ENCODE results near the gene MTMR3.
"Not testable (repeated sequence)": the region's sequence is repeated elsewhere in the genome, so short reads cannot be mapped to it uniquely, and the experiment has no call there.

The MTMR3 gene

DNA sequence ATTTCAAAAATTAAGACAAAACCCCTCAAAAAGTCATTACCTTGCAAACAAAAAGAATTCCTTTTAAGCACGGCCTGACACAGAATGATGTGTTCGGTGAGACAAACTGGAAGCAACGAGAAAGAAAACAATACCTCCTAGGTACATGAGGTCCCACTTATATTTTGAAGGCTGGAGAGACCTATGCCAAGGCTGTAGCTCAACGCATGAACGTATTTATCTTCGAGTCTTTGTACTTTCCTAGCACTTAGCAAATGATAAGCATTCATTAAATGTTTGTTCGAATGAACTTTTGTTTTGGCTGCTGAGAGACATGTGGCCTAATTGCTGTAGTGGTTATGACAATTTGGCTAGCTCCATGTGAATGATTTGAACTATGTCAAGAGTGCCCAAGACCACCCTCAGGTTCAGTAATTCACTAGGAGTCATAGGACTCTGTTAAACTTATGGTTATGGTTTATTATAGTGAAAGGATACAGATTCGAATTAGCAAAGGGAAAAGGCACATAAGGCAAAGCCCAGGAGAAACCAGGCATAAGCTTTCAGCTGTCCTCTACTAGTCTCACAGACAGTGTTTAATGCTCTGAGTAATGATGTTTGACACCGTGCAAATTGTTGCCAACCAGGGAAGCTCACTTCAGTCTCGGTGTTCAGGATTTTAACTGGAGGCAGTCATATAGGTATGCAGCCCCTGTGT lies 171.2 kb downstream of the MTMR3 start:
- no peak overlapping the region for H3K4me3 ChIP-seq (ENCODE audit: low read depth, low read length)
- no peak for DNase-seq (ENCODE audit: low read depth)

DNA sequence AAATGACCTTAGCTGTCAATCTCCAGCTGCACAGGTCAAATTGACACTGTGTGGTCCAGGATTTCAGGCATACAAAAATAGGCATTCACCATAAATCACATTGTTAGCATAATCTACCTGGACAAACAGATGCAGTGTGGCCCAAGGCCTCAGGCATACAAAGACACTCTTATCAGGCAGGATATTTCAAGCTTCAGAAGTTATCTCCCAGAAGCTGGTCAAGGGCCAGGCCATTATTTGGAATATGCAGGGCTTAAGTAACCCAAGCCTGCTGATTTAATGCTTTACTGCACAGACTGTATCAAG lies 171.7 kb downstream of the MTMR3 start:
- no peak for DNase-seq (ENCODE audit: low read depth)
- TF ChIP-seq, protein P1, sequence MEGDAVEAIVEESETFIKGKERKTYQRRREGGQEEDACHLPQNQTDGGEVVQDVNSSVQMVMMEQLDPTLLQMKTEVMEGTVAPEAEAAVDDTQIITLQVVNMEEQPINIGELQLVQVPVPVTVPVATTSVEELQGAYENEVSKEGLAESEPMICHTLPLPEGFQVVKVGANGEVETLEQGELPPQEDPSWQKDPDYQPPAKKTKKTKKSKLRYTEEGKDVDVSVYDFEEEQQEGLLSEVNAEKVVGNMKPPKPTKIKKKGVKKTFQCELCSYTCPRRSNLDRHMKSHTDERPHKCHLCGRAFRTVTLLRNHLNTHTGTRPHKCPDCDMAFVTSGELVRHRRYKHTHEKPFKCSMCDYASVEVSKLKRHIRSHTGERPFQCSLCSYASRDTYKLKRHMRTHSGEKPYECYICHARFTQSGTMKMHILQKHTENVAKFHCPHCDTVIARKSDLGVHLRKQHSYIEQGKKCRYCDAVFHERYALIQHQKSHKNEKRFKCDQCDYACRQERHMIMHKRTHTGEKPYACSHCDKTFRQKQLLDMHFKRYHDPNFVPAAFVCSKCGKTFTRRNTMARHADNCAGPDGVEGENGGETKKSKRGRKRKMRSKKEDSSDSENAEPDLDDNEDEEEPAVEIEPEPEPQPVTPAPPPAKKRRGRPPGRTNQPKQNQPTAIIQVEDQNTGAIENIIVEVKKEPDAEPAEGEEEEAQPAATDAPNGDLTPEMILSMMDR (conservative IDR thresholded peaks at IDR 0.05; ENCODE audit: low read depth, low read length), result no peak
- H3K4me3 ChIP-seq (ENCODE audit: low read depth, low read length), result no peak overlapping the region

More for the DNA sequence above, 171.2 kb downstream of the MTMR3 start:
- TF ChIP-seq, protein P1 (conservative IDR thresholded peaks at IDR 0.05; ENCODE audit: low read depth, low read length), result no peak

DNA sequence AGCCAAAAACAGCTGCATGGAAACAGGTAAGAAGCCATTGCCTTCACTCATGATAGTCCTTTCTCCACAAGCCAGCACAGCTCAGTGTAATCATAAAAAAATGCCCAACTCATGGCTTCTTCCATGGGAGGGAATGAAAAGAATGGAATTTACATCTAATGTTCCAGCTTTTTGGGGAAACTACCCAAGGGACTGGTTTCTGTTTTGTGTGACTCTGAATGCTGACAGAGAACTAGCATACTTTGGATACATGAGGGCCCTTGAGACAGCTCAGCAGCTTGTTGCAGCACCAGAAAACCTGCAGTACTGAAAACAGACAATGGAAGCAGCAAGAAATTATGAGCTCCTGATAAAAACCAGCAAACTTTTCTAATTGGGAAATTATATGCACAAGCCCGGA lies 173.0 kb downstream of the MTMR3 start:
- DNase-seq (ENCODE audit: low read depth), result no peak
- TF ChIP-seq, protein P1 (conservative IDR thresholded peaks at IDR 0.05; ENCODE audit: low read depth, low read length), result no peak
- H3K4me3 ChIP-seq (ENCODE audit: low read depth, low read length), result no peak overlapping the region

DNA sequence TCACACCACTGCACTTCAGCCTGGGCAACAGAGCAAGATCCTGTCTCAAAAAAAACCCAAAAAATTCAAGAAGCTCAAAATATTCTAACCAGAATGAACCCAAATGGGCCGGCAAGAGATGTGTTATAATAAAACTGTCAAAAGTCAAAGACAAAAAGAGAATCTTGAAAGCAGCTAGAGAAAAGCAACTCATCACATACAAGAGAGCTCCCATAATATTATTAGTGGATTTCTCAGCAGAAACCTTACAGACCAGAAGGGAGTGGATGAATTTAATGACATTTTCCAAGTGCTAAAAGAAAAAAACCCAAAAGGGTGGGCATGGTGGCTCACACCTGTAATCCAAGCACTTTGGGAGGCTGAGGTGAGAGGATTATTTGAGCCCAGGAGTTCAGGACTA lies 174.4 kb downstream of the MTMR3 start:
- no peak overlapping the region for H3K4me3 ChIP-seq (ENCODE audit: low read depth, low read length)
- TF ChIP-seq, protein P1 (conservative IDR thresholded peaks at IDR 0.05; ENCODE audit: low read depth, low read length), result no peak
- no peak for DNase-seq (ENCODE audit: low read depth)

DNA sequence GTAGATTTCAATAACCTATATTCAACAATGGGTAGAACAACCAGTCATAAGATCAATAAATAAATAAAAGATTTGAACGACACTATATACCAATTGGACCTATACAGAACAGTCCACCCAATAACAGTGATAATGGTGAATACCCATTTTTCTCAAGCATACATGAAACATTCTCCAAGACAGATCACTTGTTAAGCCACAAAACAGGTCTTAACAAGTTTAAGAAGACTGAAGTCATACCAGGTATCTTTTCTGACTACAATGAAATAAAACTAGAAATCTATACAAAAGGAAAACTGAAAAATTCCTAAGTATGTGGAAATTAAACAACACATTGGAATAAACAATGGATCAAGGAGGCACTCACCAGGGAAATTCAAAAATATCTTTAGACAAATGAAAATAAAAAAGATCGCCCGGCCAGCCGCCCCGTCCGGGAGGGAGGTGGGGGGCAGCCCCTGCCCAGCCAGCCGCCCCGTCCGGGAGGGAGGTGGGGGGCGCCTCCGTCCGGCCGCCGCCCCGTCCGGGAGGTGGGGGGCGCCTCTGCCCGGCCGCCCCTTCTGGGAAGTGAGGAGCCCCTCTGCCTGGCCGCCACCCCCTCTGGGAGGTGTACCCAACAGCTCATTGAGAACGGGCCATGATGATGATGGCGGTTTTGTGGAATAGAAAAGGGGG lies 176.5 kb downstream of the MTMR3 start:
- H3K4me3 ChIP-seq (ENCODE audit: low read depth, low read length), result not testable (repeated sequence)

DNA sequence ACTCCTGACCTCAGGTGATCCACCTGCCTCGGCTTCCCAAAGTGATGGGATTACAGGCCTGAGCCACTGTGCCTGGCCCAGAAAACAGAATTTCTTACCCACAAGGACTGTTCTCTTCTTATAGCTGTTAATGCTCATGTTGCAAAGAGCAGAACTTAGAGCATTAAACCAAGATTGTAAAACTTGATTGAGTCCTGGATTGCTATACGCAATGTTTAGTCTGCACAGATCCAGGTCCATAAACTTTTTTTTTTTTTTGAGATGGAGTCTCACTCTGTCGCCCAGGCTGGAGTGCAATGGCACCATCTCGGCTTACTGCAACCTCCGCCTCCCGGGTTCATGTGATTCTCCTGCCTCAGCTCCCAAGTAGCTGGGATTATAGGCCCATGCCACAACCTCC lies 178.1 kb downstream of the MTMR3 start:
- DNase-seq (ENCODE audit: low read depth); H3K4me3 ChIP-seq (ENCODE audit: low read depth, low read length): not testable (repeated sequence)

More for the DNA sequence above, 176.5 kb downstream of the MTMR3 start:
- not testable (repeated sequence) for DNase-seq (ENCODE audit: low read depth)

DNA sequence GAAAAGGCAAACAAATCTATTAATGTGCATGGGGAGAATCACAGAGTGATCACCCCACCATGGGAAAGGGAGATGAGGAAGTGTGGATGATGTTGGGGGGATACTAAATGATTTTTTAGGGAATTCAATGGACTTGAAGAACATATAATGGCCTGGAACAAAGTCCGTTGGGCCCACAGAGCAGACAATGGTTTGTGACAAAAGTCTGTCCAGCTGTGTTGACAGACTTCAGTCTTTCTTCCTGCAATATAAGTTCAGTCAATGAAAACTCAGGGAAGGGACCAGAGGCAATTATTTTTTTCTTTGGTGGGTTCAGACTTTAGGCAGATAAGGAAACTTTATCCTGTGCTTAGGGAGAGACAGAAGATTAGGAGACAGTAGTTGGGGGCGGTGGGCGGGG lies 179.3 kb downstream of the MTMR3 start:
- H3K4me3 ChIP-seq (ENCODE audit: low read depth, low read length), result no peak overlapping the region
- TF ChIP-seq, protein P1 (conservative IDR thresholded peaks at IDR 0.05; ENCODE audit: low read depth, low read length), result no peak
- no peak for DNase-seq (ENCODE audit: low read depth)

DNA sequence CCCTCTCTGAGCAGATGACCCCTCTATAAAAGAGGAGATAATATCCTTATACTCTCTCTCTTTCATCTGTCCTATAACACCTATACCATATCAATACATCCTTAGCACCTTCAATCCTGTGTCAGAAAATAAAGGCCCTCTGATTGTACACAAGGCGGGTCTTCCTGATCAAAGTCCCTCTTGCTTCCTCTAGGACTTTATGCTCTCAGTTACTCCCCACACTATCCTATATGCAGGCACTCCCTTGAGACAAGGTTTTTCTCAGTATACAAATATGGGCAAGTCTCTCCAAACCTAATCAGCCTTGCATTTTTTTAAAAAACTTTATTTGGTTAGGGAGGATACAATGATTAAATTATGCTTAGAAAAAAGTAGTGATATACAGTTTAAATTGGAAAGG lies 180.0 kb downstream of the MTMR3 start:
- H3K4me3 ChIP-seq (ENCODE audit: low read depth, low read length), result no peak overlapping the region
- DNase-seq (ENCODE audit: low read depth), result no peak
- TF ChIP-seq, protein P1 (conservative IDR thresholded peaks at IDR 0.05; ENCODE audit: low read depth, low read length), result no peak
